Ramos (cell line): ENCODE measurements around the gene MAP3K14.

Source experiments
- in situ Hi-C: fragments of 300-500 bp; cut with MboI; formaldehyde crosslinking; loops from one replicate; pipeline ENCODE4 v1.14.3; 2022; ENCODE audit warnings: low sequenced_read_pairs; ENCODE audit not compliant: unreplicated experiment

Gene MAP3K14

DNA sequence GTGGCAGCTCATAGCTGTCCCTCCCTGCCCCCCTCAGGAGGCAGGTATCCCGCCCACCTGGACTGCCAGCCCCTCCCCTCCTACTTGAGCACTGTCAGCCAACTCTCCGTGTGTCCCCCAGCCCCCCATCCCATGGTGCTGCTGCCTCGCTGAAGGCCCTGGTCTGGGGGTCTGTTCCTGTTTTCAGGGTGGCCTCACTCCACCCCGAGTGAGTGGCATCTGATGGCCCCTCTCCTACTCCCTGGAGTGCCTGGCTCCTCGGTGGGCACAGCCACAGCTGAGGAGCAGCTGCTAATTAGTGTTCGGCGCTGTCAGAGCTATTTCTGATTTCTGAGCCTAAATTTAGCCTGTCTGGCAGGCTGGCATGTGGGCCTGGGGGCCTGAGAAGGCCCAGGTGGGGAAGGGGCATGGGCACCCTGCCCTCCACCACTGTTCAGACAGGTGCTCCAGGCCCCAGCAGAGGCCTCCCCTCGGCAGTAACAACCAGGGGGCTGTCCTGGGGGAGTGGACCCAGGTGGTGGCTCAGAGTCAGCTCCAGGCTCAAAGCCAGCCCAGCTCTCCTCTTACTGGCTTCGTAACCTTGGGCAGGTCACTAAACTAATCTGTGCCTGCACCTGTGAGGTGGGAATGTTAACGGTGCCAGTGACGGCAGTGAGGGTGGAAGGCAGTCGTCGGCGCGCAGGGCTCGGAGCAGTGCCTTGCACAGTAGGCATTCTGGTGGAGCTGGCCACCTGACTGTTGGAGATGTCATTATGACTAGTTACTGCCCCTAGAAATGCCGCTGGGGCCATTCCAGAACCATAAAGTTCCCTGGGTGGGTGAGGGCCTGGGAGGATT lies 88.7 kb downstream of the MAP3K14 start:
- in situ Hi-C loops: no loop called here

DNA sequence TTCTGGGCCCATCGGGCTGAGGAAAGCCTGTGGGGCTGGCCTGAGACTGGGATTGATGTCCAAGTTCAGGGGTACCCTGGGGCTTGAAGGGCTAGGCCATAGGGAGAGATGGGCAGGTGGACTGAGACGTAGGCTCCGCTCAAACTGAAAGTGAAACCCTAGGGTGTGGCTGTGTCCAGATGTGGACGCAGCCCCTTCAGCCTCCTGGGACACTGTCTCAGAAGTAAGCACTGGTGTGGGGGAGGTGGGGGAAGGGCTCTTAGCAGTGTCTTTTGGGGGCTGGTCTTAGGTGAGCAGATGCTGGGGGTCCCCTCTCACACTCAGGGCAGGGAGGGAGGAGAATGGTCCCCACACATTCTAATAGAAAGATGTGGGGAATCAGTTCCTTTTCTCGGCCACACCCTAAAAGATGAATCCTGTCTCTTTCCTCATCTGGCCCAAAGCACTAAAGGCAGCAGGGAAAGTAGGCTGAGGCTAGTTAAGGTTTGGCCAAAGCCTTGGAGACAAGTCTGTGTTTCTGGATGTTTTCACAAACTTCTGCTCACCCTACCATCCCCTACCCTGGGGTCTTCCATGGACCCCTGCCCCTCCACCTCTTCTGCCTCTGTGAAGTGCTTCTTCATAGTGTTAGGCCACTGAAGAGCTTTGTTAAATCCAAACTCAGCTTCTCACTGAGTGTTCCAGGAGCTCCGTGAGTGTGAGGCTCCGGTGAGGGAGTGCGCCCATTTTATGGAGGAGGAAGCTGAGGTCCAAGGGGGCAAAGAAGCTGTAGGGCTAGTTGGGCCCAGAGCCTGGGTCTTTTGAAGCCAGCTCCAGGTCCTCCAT lies 89.5 kb downstream of the MAP3K14 start:
- in situ Hi-C loops: no loop called here

DNA sequence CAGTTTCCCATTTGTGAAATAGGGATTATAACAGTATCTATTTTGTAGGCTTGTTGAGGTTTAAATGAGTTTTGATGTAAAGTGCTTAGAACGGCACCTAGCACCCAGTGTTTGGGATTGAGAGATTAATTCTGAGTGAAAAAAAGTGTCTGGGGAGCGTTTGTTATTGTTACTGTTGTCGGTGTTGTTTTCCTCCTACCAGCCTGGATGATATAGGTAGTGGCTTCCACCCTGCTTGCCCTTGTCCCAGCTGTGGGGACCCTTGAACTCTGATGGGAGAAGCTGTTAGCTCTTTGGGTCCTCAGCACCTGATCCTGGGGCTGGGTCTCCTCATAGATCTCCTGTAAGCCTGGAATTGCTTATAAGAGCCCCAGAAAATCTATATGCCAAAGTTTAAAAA lies 90.2 kb downstream of the MAP3K14 start:
- in situ Hi-C loops: no loop called here

DNA sequence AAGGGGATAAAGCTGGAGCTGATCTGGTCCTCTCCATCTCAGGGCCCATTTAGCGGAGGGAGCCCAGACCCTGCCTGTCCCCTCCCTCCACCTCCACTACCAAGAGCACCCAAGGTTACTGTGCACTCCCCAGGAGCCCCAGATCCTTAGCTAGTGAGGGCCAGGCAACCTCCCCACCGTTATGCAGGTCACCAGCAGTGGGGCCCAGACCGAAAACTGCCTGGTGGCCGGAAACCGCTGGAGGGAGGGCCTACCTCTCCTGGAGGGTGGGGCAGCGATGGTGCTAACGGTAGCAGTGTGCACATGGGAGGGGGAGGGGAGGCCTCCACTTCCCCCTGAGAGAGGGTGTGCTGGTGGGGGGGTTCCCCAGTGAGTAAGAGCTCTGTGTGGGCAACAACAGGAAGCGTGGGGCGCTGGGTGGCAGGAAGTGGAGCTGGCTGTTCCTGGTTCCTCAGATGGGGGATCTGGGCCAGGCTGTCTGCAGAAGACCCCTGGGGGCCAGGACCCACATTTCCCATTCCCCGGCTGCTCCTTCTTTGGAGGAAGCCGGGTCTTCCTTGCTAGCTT lies 90.8 kb downstream of the MAP3K14 start:
- in situ Hi-C loops: no loop called here

DNA sequence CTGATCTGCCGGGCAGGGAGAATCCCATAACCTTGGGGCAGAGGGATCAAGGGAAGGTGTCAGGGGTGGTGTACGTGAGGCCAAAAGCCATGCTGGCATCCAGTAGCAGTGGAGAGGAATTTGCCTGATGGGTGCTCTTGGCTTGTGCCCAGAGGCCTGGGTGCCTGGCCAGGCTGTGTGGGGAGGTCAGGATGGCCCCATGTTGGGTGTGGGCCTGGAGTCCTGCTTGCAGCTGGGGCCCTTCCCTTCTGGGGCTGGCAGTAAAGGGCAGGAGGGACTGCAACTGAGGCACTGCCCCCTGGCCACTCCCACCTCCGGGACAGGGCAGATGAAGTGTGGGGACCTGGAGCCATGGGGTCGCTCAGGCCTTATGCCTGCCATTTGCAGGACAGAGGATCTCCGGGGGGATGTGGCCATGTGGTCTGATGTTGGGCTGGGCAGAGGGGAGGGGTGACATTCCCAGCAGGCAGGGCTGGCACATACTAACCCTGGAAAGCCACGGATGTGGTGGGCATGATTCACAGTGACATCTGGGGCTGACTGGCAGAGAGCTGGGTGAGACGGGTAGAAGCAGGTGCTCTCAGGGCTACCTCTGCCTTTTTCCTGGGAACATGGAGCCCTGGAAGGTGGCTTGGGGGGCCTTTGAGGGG lies 91.6 kb downstream of the MAP3K14 start:
- in situ Hi-C loops: no loop called here

DNA sequence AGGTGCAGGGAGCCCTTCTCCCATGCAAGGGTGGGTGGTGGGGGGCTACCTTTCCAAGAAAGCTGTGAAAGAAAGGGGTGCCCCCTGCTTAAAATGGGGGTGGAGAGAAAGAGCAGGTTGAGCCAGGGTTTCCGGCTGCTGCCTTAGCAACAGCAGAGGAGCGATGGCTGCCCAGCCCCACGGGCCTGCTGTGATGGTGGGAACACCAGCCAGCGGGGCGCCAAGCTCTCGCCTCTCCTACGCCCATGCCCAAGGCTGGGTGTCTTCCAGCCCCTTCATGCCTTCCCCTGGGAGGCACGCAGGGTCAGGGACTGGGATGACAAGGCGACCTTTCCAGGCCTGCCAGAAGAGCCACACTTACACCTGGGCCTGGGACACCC lies 92.2 kb downstream of the MAP3K14 start:
- in situ Hi-C loops: loop anchor here (5.0 kb wide), 1 partner anchor 168 kb away; no protein-coding TSS in a partner anchor

DNA sequence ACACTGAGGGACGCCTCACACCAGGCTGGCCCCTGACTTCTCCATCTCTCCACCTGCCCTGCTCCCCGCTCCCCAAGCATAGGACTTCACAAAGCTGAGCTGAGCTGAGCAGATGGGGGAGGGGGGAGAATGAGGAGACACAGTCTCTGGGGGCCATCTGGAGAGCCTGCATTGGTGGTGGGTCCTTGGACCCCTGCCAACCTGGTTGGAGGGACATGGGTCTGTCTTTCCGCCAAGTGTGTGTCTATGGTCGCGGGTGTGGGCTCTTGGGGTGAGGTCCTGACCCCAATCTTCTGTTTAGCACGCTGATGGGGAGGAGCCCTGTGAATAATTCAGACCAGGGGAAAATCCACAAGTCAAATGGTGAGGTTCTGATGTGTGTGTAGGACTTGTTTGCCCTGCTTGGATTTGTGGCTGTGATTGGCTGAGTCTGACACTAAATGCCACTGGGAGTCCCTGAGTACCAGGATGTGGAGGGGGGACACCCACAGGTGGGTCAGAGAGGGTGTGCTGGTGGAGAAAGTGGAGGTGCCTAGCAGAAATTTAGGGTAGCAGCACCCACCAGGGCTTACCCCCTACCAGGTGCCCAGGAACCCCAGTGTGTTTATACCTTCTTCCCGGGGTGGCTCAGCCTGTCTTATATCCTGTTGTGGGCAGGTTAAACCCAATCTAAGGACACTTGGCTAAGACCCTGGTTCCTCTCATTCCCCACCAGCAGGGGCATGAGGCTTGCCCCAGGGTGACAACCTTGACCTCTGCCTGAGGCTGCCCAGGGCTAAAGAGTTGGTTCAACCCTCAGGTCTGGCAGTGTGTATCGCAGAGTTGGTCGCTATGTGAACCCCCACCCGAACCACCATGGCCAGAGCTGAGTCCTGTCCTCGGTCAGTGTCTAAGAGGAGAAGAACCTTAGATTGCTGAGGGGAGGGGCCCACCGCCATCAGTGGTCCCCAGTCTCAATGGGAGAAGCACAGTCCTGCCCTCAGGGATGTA lies 93.0 kb downstream of the MAP3K14 start:
- in situ Hi-C loops: loop anchor here (5.0 kb wide), 1 partner anchor 168 kb away; no protein-coding TSS in a partner anchor

DNA sequence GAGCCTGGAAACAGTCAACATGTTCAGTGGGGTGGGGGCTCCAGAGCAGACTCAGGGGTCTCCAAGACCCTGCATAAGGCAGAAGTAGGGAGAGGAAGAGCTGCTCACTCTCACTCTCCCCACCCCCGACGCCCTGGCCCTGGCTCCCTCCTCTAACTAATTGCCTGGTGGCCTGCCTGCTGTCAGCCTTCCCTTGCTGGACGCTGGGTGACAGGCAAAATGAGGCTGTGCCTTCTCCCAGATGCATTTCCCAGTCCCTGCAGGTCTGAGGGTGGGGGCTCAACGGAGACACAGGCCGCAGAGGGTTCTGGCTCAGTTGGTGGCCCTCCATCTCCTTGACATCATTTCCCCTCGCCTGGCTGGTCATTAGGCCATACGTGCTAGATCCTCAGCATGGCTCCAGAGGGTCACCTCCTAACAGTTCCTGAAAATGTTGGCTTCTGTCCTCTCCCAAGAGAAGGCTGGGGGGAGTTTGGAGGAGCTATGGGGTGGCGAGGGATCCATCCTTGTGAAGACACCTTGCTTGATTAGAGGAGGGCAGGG lies 93.8 kb downstream of the MAP3K14 start:
- in situ Hi-C loops: loop anchor here (5.0 kb wide), 1 partner anchor 169 kb away; no protein-coding TSS in a partner anchor

DNA sequence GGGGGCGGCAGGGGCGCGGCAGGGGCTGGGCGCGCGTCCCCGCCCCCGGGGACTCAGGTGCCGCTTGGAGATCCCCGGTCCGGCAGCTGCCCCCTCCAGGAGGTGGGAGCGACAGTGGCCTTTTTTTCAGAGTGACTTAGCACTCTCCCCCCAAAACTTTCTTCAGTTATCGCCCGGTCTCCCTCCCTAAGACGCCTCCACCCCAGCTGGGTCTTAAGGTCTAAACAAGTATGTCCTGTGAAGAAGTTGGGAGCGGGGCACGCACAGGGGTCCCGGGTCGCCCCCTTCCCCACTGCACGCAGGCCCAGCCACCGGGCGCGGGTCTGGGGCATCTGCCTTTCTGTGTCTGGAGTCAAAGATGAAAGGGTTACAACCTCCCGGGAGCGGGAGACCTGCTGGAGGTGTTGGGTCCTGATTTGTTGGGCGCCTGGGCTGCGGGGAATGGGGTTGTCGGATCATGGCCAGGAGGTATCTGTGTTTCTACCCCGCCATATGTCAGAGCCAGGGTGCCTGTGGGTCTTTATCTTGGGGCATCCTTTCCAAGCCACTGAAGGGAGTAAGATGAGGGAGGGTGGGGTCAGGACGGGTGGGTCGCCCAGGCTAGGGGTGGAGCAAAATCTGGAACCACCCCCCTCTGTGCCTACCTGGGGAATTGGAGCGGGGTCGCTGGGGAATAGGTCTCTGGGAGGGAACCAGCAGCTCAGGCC lies 94.4 kb downstream of the MAP3K14 start:
- in situ Hi-C loops: loop anchor here (5.0 kb wide), 1 partner anchor 170 kb away; no protein-coding TSS in a partner anchor

DNA sequence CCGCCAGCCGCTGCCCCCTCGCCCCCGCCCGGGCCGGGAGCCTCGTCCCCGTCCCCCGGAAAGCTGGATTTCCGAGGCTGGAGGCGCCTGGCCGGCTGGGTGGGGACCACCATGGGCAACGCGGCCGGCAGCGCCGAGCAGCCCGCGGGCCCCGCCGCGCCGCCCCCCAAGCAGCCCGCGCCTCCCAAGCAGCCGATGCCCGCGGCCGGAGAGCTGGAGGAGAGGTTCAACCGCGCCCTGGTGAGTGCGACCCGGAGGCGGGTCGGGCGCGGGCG lies 94.9 kb downstream of the MAP3K14 start:
- in situ Hi-C loops: loop anchor here (5.0 kb wide), 1 partner anchor 170 kb away; no protein-coding TSS in a partner anchor

DNA sequence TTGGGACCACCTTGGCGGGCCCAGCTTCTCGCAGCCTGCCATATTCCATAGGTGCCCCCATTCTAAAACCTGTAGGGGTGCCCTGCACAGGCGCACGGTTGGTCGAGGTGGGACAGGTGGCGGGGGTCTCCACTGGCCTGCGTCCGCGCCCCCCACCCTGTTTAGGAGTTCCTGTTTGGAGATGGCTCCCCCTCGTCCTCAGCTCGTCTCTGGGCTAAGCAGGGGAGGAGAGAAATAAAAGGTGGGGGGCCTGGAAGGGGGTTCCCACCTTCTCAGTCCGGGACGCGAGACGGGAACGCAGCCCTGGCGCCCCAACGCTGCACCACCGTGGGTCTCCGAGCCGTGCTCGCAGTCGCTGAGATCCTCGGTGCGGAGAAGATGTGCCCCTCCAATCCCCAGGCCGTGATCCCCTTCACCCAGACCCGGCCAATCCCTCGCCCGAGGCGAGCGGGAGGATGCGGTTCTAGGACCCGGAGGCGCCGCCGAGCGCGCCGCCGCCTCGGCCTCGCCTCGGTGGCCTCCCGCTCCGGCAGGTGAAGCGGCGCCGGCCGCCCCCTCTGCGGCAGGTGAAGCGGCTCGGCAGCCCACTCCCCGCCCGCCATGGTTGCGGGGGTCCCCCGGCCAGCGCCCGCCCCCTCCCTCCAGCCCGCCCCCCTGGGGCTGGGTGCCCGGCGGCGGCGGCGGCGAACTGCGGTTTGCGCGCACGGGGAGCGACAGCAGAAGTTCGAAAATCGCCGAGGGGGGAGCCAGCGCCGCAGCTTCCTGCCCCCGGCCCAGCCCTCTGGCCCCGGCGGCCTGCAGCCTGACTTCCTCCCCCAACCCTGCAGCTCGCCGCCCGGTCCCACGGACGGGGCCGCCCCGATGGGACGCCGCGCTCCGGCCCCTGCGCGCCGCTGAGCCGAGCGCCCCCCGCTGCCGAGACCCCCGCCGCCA lies 95.5 kb downstream of the MAP3K14 start, which contains the start of gene FMNL1:
Gene FMNL1, plus strand, starts transcription at position 805 of the 933 bp plus-strand sequence. CDS start 240 bp downstream, outside the sequence.
- in situ Hi-C loops: loop anchor here (5.0 kb wide), 1 partner anchor 171 kb away; no protein-coding TSS in a partner anchor

DNA sequence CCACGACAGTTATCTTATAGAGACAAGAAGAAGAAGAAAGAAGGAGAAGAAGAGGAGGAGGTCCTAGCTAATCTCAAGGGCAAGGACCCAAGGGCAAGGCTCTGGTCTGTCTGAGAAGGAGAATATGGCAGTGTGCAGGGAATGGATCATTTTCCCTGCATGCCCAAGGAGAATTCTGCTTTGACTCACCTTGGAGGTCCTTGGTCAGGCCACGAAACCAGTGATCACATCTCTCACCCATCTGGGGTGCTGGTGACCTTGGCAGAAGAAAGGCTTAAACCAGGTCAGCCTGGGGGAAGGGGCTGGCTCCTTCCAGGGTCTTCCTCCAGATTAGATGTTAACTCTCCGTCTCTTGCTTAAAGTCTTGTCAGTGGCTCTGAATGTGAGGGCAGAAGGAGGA lies 96.7 kb downstream of the MAP3K14 start:
- in situ Hi-C loops: loop anchor here (5.0 kb wide), 1 partner anchor 172 kb away; no protein-coding TSS in a partner anchor

DNA sequence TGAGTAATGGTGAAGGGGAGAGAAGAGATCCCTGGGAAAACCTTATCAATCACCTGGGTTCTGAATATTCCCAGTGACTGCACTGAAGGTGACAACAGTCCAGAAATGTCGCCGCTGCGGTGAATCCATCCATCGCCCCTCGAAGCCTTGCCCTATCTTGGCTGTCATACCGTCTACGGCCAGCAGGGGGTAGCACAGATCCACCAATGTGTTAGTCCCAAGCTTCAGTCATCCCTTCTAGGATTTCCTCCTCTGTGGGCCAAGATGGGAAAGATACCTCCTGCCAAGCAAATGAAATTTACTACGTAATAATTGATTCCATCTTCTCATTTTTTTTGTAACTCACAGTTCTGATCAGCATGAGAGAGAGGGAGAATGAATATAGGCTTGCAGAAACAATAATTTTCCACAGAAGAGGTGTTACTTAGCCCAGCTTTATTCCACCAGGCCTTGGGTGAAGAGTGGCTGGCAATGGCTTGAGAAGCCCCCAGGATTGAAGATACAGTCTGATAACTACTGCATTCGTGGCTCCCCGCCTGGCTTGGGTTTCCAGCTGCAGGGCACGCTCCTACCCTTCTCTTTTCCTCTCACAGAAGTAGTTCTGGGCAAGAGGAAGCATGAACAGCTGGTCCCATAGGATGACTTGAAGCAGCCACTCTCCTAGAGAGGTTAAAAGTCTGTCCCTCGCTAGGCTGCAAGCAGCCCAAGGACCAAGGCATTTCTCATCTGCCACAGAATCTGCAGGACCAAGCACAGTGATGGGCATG lies 97.7 kb downstream of the MAP3K14 start:
- in situ Hi-C loops: no loop called here
